ENCODE results near the gene SFMBT2. TPM values are rescaled to one million over a fixed set of nuclear protein-coding genes. Genes with fewer than 3 reads are reported as not detected.

SFMBT2 gene
- total RNA-seq, 1 donor from 2014 or later = 22.3 TPM

- no peaks in the 10 kb centered on the region for H3K4me1 ChIP-seq
- H3K36me3 ChIP-seq = peaks cover 26% of the 10 kb centered on the region
- TF ChIP-seq CTCF (IDR thresholded peaks at IDR 0.05) = no peak
- DNase-seq = no peak
- no peaks in the 10 kb centered on the region for H3K9me3 ChIP-seq
- H3K27me3 ChIP-seq (ENCODE audit: low read depth) = no peaks in the 10 kb centered on the region
- H3K27ac ChIP-seq = no peak overlapping the region
- ATAC-seq = no peak
- no peak overlapping the region for H3K4me3 ChIP-seq
- intact Hi-C loops (cut with DNase I) = no loop called here
These were observed 38.3 kb downstream of the SFMBT2 start for GRCh38 chr10:7372504-7372903.

- Histone ChIP-seq H3K36me3 (peaks cover 46% of the 10 kb centered on the region), H3K27me3 (ENCODE audit: low read depth) (no peaks in the 10 kb centered on the region), H3K9me3 (no peaks in the 10 kb centered on the region), H3K4me1 (no peaks in the 10 kb centered on the region), H3K27ac (no peak overlapping the region), H3K4me3 (no peak overlapping the region)
- no peak for TF ChIP-seq CTCF (IDR thresholded peaks at IDR 0.05)
- no peak for ATAC-seq
- intact Hi-C loops (cut with DNase I) = no loop called here
- DNase-seq = no peak
These were observed 40.3 kb downstream of the SFMBT2 start for GRCh38 chr10:7370511-7370910.

GRCh38 chr10:7365027-7365745 lies 45.6 kb downstream of the SFMBT2 start:
- TF ChIP-seq CTCF (IDR thresholded peaks at IDR 0.05) = no peak
- peaks cover 43% of the 10 kb centered on the region for H3K36me3 ChIP-seq
- H3K9me3 ChIP-seq = no peaks in the 10 kb centered on the region
- no peak for DNase-seq
- H3K4me3 ChIP-seq = no peak overlapping the region
- ATAC-seq = peak in 1 of 2 donors; percentile 65
- intact Hi-C loops (cut with DNase I) = no loop called here
- no peaks in the 10 kb centered on the region for H3K4me1 ChIP-seq
- H3K27ac ChIP-seq = no peak overlapping the region
- H3K27me3 ChIP-seq (ENCODE audit: low read depth) = no peaks in the 10 kb centered on the region

GRCh38 chr10:7364474-7364873 lies 46.4 kb downstream of the SFMBT2 start:
- Histone ChIP-seq H3K36me3 (peaks cover 37% of the 10 kb centered on the region), H3K4me1 (no peaks in the 10 kb centered on the region), H3K27ac (no peak overlapping the region), H3K9me3 (no peaks in the 10 kb centered on the region), H3K27me3 (ENCODE audit: low read depth) (no peaks in the 10 kb centered on the region), H3K4me3 (no peak overlapping the region)
- intact Hi-C loops (cut with DNase I) = no loop called here
- DNase-seq = no peak
- ATAC-seq = no peak
- TF ChIP-seq CTCF (IDR thresholded peaks at IDR 0.05) = no peak

- Histone ChIP-seq H3K36me3 (peaks cover 39% of the 10 kb centered on the region), H3K9me3 (no peaks in the 10 kb centered on the region), H3K4me1 (no peaks in the 10 kb centered on the region), H3K27ac (no peak overlapping the region), H3K4me3 (no peak overlapping the region), H3K27me3 (ENCODE audit: low read depth) (no peaks in the 10 kb centered on the region)
- intact Hi-C loops (cut with DNase I) = no loop called here
- TF ChIP-seq CTCF (IDR thresholded peaks at IDR 0.05) = no peak
- ATAC-seq (no peak), DNase-seq (no peak)
These were observed 47.1 kb downstream of the SFMBT2 start for GRCh38 chr10:7363700-7364099.
